DOHH2 (cell line): ENCODE results near the gene PHF20.
"Not testable (repeated sequence)": the region's sequence is repeated elsewhere in the genome, so short reads cannot be mapped to it uniquely, and the experiment has no call there.

Experiments used
- H3F3A ChIP-seq: fragments of 200-600 bp; sonication (generic), shearing (Covaris generic); 2 replicates; pipeline ENCODE4 v1.6.0; 2016; ENCODE audit warnings: antibody characterized with exemption, mild to moderate bottlenecking; ENCODE audit not compliant: control insufficient read depth, insufficient read depth
- H3K27ac ChIP-seq: fragments of 200-600 bp; sonication (generic); 2 replicates; pipeline ENCODE4 v1.5.1; 2014; ENCODE audit warnings: low read depth, mild to moderate bottlenecking, low read length, moderate library complexity
- H3K27me3 ChIP-seq: fragments of 200-600 bp; sonication (generic); 2 replicates; pipeline ENCODE4 v1.6.1; 2014; ENCODE audit warnings: mild to moderate bottlenecking, low read length, mixed read lengths; ENCODE audit not compliant: control insufficient read depth
- H3K36me3 ChIP-seq: fragments of 200-600 bp; sonication (generic); 2 replicates; pipeline ENCODE4 v1.6.1; 2014; ENCODE audit warnings: mild to moderate bottlenecking, low read length, moderate library complexity, mixed read lengths; ENCODE audit not compliant: control insufficient read depth
- H3K4me1 ChIP-seq: fragments of 200-600 bp; sonication (generic); 2 replicates; pipeline ENCODE4 v1.6.1; 2014; ENCODE audit warnings: mild to moderate bottlenecking, low read length, mixed read lengths; ENCODE audit not compliant: control insufficient read depth
- H3K4me2 ChIP-seq: fragments of 200-600 bp; sonication (generic); 2 replicates; pipeline ENCODE4 v1.6.0; 2014; ENCODE audit warnings: mild to moderate bottlenecking, low read length, moderate library complexity
- H3K4me3 ChIP-seq: fragments of 200-600 bp; sonication (generic); 2 replicates; pipeline ENCODE4 v1.5.1; 2014; ENCODE audit warnings: mild to moderate bottlenecking, low read length, mixed read lengths
- H3K79me2 ChIP-seq: fragments of 200-600 bp; sonication (generic); 2 replicates; pipeline ENCODE4 v1.6.1; 2014; ENCODE audit warnings: mild to moderate bottlenecking, low read length, mixed read lengths; ENCODE audit not compliant: control insufficient read depth
- H3K9me2 ChIP-seq: fragments of 200-600 bp; sonication (generic); replicated peaks from 2 replicates; pipeline ENCODE4 v1.6.1; 2014; ENCODE audit warnings: mild to moderate bottlenecking, low read length, mixed read lengths; ENCODE audit not compliant: control insufficient read depth
- H3K9me3 ChIP-seq: fragments of 200-600 bp; sonication (generic); 2 replicates; pipeline ENCODE4 v1.6.1; 2014; ENCODE audit warnings: antibody characterized with exemption, low read length, mixed read lengths; ENCODE audit not compliant: control insufficient read depth, insufficient read depth
- H4K20me1 ChIP-seq: fragments of 200-600 bp; sonication (generic); 2 replicates; pipeline ENCODE4 v1.6.0; 2014; ENCODE audit warnings: low read depth, mild to moderate bottlenecking, antibody characterized with exemption, low read length, moderate library complexity; ENCODE audit not compliant: control insufficient read depth, insufficient read depth
- EZH2phosphoT487 ChIP-seq: fragments of 200-600 bp; sonication (generic); IDR thresholded peaks from 2 replicates; pipeline ENCODE4 v1.6.1; 2017; ENCODE audit warnings: borderline replicate concordance, mild to moderate bottlenecking, antibody characterized with exemption, low read length, moderate library complexity, mixed read lengths
- TF ChIP-seq, protein P1 (sequence below): fragments of 200-600 bp; sonication (generic); IDR thresholded peaks from one replicate; pipeline ENCODE4 v1.5.1; 2014; ENCODE audit warnings: antibody characterized with exemption, mild to moderate bottlenecking, low read depth, low read length; ENCODE audit not compliant: poor library complexity, severe bottlenecking

The PHF20 gene

DNA sequence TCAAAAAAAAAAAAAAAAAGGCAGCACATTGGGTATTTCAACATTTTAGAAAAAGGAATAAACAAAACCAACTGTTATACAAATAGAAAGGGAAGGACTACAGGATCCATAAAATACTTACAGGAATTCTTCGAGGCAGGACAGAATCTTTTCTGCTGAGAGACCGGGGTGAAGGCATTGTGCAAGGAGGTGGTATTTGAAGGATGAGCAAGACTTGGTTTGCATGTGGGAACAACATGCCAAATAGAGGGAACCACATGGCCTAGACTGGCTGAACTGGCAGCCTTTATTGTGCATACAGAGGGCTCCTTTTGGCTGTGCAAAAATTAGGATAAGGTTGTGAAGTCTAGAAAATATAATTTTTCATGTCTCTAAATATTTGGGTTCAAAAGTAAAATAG, 119.6 kb downstream of the PHF20 start:
- no peak overlapping the region for H3K4me3 ChIP-seq
- H3K9me2 ChIP-seq = no peaks in the 10 kb centered on the region
- H3K36me3 ChIP-seq = peaks cover 3% of the 10 kb centered on the region; the same call in 1 of the 2 replicates
- H4K20me1 ChIP-seq = no peaks in the 10 kb centered on the region
- H3F3A ChIP-seq = no peaks in the 10 kb centered on the region; the same call in 1 of the 2 replicates
- H3K4me1 ChIP-seq = no peaks in the 10 kb centered on the region
- no peaks in the 10 kb centered on the region for H3K9me3 ChIP-seq
- H3K27me3 ChIP-seq = no peaks in the 10 kb centered on the region
- TF ChIP-seq EZH2phosphoT487 = no peak
- TF ChIP-seq, protein P1, sequence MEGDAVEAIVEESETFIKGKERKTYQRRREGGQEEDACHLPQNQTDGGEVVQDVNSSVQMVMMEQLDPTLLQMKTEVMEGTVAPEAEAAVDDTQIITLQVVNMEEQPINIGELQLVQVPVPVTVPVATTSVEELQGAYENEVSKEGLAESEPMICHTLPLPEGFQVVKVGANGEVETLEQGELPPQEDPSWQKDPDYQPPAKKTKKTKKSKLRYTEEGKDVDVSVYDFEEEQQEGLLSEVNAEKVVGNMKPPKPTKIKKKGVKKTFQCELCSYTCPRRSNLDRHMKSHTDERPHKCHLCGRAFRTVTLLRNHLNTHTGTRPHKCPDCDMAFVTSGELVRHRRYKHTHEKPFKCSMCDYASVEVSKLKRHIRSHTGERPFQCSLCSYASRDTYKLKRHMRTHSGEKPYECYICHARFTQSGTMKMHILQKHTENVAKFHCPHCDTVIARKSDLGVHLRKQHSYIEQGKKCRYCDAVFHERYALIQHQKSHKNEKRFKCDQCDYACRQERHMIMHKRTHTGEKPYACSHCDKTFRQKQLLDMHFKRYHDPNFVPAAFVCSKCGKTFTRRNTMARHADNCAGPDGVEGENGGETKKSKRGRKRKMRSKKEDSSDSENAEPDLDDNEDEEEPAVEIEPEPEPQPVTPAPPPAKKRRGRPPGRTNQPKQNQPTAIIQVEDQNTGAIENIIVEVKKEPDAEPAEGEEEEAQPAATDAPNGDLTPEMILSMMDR = no peak
- no peak overlapping the region for H3K27ac ChIP-seq
- H3K79me2 ChIP-seq = no peaks in the 10 kb centered on the region
- no peak overlapping the region for H3K4me2 ChIP-seq

DNA sequence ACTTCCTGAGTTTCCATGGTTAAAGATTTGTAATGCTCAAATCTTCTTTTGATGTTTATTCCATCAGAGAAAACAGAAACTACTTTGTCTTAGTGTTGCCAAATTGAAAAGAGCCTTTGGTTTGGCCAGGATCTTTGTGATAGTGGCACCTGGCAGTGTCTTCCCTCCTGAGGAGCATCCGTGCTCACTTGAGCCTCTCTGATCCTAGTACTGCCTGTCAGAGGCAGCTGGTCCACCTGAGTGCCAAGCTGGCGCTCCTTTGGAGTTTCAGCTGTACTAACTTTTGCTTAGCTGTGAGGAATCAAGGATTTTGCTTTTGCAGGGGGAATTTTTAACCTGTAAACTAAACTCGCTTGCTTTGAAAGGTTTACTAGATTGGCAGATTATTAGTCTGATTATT, 121.1 kb downstream of the PHF20 start:
- Histone ChIP-seq H3F3A (no peaks in the 10 kb centered on the region; the same call in 1 of the 2 replicates), H3K27ac (no peak overlapping the region), H4K20me1 (no peaks in the 10 kb centered on the region), H3K4me2 (no peak overlapping the region), H3K4me1 (no peaks in the 10 kb centered on the region), H3K27me3 (no peaks in the 10 kb centered on the region), H3K9me2 (no peaks in the 10 kb centered on the region), H3K36me3 (no peaks in the 10 kb centered on the region), H3K9me3 (no peaks in the 10 kb centered on the region), H3K79me2 (no peaks in the 10 kb centered on the region), H3K4me3 (no peak overlapping the region)
- no peak for TF ChIP-seq EZH2phosphoT487
- TF ChIP-seq, protein P1 = no peak

DNA sequence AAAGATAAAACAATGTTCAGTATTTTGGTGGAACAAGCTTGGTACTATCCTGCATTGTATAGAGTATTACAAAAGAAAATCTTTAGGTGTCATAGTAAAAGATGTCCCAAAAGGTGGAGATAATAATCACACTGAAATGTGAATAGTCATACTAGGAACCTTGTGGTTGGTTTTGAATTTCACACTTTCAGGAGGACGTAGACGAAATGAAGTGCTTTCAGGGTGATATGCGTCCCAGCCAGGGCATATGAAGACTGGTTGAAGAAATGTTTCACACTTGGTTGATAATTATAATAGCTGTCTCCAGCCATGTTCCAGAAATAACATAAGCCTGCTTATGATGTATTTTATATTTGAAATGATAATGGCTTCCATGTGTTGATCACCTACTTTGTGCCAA, 122.1 kb downstream of the PHF20 start:
- no peaks in the 10 kb centered on the region for H3K9me2 ChIP-seq
- H3K79me2 ChIP-seq = no peaks in the 10 kb centered on the region
- TF ChIP-seq, protein P1 = no peak
- TF ChIP-seq EZH2phosphoT487 = no peak
- no peaks in the 10 kb centered on the region for H3K27me3 ChIP-seq
- no peak overlapping the region for H3K27ac ChIP-seq
- no peaks in the 10 kb centered on the region for H3K36me3 ChIP-seq
- no peaks in the 10 kb centered on the region for H3K4me1 ChIP-seq
- no peak overlapping the region for H3K4me3 ChIP-seq
- no peaks in the 10 kb centered on the region for H4K20me1 ChIP-seq
- H3K9me3 ChIP-seq = no peaks in the 10 kb centered on the region
- no peaks in the 10 kb centered on the region; the same call in 1 of the 2 replicates for H3F3A ChIP-seq
- H3K4me2 ChIP-seq = no peak overlapping the region

DNA sequence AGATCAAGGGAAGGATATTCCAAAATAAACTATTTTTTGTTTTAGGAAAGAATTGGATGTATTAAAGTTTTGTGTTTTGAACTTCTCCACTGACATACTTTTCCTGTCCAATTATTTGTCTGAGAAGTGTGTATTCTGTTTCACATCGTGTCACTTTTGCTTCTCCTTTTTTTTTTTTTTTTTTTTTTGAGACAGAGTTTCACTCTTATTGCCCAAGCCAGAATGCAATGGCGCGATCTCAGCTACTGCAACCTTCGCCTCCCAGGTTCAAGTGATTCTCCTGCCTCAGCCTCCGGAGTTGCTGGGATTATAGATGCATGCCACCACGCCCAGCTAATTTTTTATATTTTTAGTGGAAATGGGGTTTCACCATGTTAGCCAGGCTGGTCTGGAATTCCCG, 123.7 kb downstream of the PHF20 start:
- not testable (repeated sequence) for H3K9me3 ChIP-seq, H3K4me2 ChIP-seq, H3K4me3 ChIP-seq, H3K27me3 ChIP-seq, H3F3A ChIP-seq, H3K9me2 ChIP-seq, H3K36me3 ChIP-seq, H4K20me1 ChIP-seq, H3K27ac ChIP-seq, H3K4me1 ChIP-seq, H3K79me2 ChIP-seq
